T-cell (primary cell): ENCODE data around the gene TCAP. TPM values are rescaled to one million over a fixed set of nuclear protein-coding genes. Genes with fewer than 3 reads are reported as not detected.

Experiments used
- ATAC-seq, 4 experiments: fragments of 200-7000 bp in 3 of 4; fragments of 150-1000 bp in 1 of 4; cut with Tn5 transposase; replicated peaks in 1 of 4; 1 replicate in 3 of 4; 2 replicates in 1 of 4; pipeline ENCODE4 v1.10.0; 2021; ENCODE audit warnings: moderate library complexity in 3 of 4, mild to moderate bottlenecking in 2 of 4, moderate number of reproducible peaks in 1 of 4
- CTCF ChIA-PET, 2 donors: fragments of 300-600 bp; sonication (Branson Sonifier 250); formaldehyde crosslinking; loops; one replicate each; lab custom pipeline; 2022; ENCODE audit warnings: antibody characterized with exemption in 2 of 2; lab: Charles Lee
- POLR2A ChIA-PET, 2 donors: fragments of 300-600 bp; sonication (Branson Sonifier 250); formaldehyde crosslinking; loops; one replicate each; lab custom pipeline; 2022; ENCODE audit warnings: antibody characterized with exemption in 2 of 2; lab: Charles Lee
- DNase-seq, 35 experiments: peaks; one replicate each; pipeline versions ENCODE4 v3.0.0 to v3.0.0-alpha.2; 2013 to 2023
- H3K27ac ChIP-seq: one replicate; pipeline ENCODE4 v1.5.1; 2013; ENCODE audit warnings: low read length
- H3K27me3 ChIP-seq, 2 experiments: replicated peaks in 1 of 2; 1 replicate in 1 of 2; 2 replicates in 1 of 2; pipeline versions ENCODE4 v1.6.1 to v1.7.0; 2013; ENCODE audit warnings: low read length in 1 of 2, mixed read lengths in 1 of 2; ENCODE audit not compliant: control insufficient read depth in 2 of 2, insufficient read depth in 2 of 2; ENCODE audit errors: extremely low read depth in 1 of 2
- H3K36me3 ChIP-seq, 2 donors: 1 replicate in 1 of 2; 2 replicates in 1 of 2; pipeline versions ENCODE4 v1.6.1 to v1.7.0; 2013; ENCODE audit warnings: low read length in 1 of 2; ENCODE audit not compliant: control insufficient read depth in 2 of 2, insufficient read depth in 1 of 2; ENCODE audit errors: extremely low read depth in 1 of 2
- H3K4me1 ChIP-seq, 2 experiments: 1 replicate in 1 of 2; 2 replicates in 1 of 2; pipeline versions ENCODE4 v1.6.1 to v1.7.0; 2013; ENCODE audit warnings: low read length in 2 of 2, mixed read lengths in 1 of 2; ENCODE audit not compliant: insufficient read depth in 2 of 2, control insufficient read depth in 1 of 2; ENCODE audit errors: extremely low read depth in 1 of 2
- H3K4me3 ChIP-seq, 2 donors: 1 replicate in 1 of 2; 2 replicates in 1 of 2; pipeline versions ENCODE4 v1.5.1 to v1.7.0; 2013; ENCODE audit warnings: mild to moderate bottlenecking in 2 of 2, low read length in 1 of 2, moderate library complexity in 1 of 2; ENCODE audit not compliant: control insufficient read depth in 1 of 2; ENCODE audit errors: extremely low read depth in 1 of 2
- H3K9me3 ChIP-seq: 2 replicates; pipeline ENCODE4 v1.7.0; 2013
- H3K27ac Mint-ChIP-seq, 2 donors: one replicate each; pipeline ENCODE4 v1.8.0; 2020 to 2021; ENCODE audit warnings: mild to moderate bottlenecking in 2 of 2, mixed read lengths in 2 of 2
- H3K27me3 Mint-ChIP-seq, 2 donors: one replicate each; pipeline ENCODE4 v1.8.0; 2021 to 2022; ENCODE audit warnings: mixed read lengths in 2 of 2
- H3K36me3 Mint-ChIP-seq: one replicate; pipeline ENCODE4 v1.8.0; 2021; ENCODE audit warnings: mixed read lengths
- H3K4me1 Mint-ChIP-seq, 3 donors: one replicate each; pipeline ENCODE4 v1.8.0; 2020 to 2022; ENCODE audit warnings: mixed read lengths in 3 of 3, mild to moderate bottlenecking in 1 of 3
- H3K4me3 Mint-ChIP-seq, 3 donors: one replicate each; pipeline ENCODE4 v1.8.0; 2020 to 2022; ENCODE audit warnings: mild to moderate bottlenecking in 3 of 3, mixed read lengths in 3 of 3, moderate library complexity in 3 of 3
- H3K9me3 Mint-ChIP-seq, 3 donors: one replicate each; pipeline ENCODE4 v1.8.0; 2020 to 2022; ENCODE audit warnings: mixed read lengths in 3 of 3
- WGBS: methylation state at CpG from one replicate; pipeline ENCODE4 v1.1.5; 2013; ENCODE audit warnings: missing lambda C conversion rate; ENCODE audit not compliant: insufficient coverage; 5-methylcytosine and 5-hydroxymethylcytosine counted together
- total RNA-seq, 35 experiments: library from RNA in 6 of 35; stranded (reverse) in 6 of 35; fragments of 120-200 nt in 1 of 35; gene quantifications; one replicate each; pipeline versions ENCODE4 v1.2.1 to v1.2.4 and lab custom pipeline; 2013 to 2026

Gene TCAP
- total RNA-seq, 5 donors from 2014 or later (not counting 1 experiment from before 2014, with no cell fraction given), result 2.2 to 7.8 (median 6.6) TPM

DNA sequence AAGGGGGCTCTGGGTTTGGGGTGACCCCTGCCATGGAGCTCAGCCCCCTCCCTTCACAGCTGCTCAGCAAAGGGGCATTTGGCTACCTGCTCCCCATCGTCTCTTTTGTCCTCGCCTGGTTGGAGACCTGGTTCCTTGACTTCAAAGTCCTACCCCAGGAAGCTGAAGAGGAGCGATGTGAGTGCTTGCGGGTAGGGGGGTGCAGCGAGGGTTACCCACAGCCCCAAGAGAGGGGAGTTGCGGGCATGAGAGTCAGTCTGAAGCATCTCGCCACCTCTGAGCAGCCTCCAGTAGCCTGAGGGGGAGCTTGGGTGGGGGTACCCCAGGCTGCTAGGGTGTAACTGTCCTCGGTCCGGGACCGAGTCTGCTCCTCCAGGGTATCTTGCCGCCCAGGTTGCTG lies 6.8 kb upstream of the TCAP start:
- H3K27me3 Mint-ChIP-seq, result no peaks in the 10 kb centered on the region
- CTCF ChIA-PET, result no interaction called here
- DNase-seq, result peak in 2 of 35 experiments; percentile 16 to 19

DNA sequence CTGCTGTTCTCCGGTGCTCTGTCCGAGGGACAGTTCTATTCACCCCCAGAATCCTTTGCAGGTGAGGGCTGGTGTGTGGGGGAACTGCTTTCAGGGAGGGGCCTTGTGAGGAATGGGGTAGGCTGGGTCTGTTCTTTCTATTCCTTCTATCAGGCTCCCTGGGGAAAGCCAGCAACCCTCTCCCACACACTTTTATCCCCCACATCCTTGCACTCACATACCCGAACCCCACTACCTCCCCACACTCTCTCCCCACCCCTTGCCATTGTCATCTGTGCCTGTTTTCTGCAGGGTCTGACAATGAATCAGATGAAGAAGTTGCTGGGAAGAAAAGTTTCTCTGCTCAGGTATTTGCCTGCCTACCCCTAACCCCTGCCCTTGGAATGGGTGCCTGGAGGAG lies 6.4 kb upstream of the TCAP start:
- no CpG with 5 or more reads among the region's 3 CpGs for WGBS
- H3K4me1 Mint-ChIP-seq, result peaks cover 33 to 45% (median 43%) of the 10 kb centered on the region in 3 donors
- CTCF ChIA-PET, result no interaction called here
- H3K36me3 Mint-ChIP-seq, result peaks cover 32% of the 10 kb centered on the region
- peak overlapping the region in 1 of 3 donors; percentile 67 for H3K4me3 Mint-ChIP-seq
- Histone ChIP-seq H3K27me3 (no peaks in the 10 kb centered on the region), H3K36me3 (peaks cover 8 to 79% of the 10 kb centered on the region in 2 donors), H3K27ac (peak overlapping the region; percentile 10), H3K4me1 (peaks cover 14 to 53% of the 10 kb centered on the region in 2 experiments), H3K4me3 (no peak overlapping the region), H3K9me3 (no peaks in the 10 kb centered on the region)
- DNase-seq (no peak), ATAC-seq (no peak)
- H3K9me3 Mint-ChIP-seq, result no peaks in the 10 kb centered on the region
- POLR2A ChIA-PET, result no interaction called here
- H3K27me3 Mint-ChIP-seq, result no peaks in the 10 kb centered on the region
- peak overlapping the region; percentile 84 to 87 for H3K27ac Mint-ChIP-seq

More for the DNA sequence above, 6.8 kb upstream of the TCAP start:
- WGBS, result 85% methylated on average over 6 of the region's 11 CpGs
- peak overlapping the region; percentile 84 to 87 for H3K27ac Mint-ChIP-seq
- no peaks in the 10 kb centered on the region for H3K9me3 Mint-ChIP-seq
- peak; percentile 21 to 61 (median 39) for ATAC-seq
- peak overlapping the region in 2 of 3 donors; percentile 14 to 67 for H3K4me3 Mint-ChIP-seq
- POLR2A ChIA-PET, result no interaction called here
- H3K36me3 Mint-ChIP-seq, result peaks cover 34% of the 10 kb centered on the region
- Histone ChIP-seq H3K36me3 (peaks cover 8 to 82% of the 10 kb centered on the region in 2 donors), H3K27ac (no peak overlapping the region), H3K4me1 (peaks cover 14 to 57% of the 10 kb centered on the region in 2 experiments), H3K9me3 (no peaks in the 10 kb centered on the region), H3K27me3 (no peaks in the 10 kb centered on the region), H3K4me3 (no peak overlapping the region)
- H3K4me1 Mint-ChIP-seq, result peaks cover 35 to 48% (median 46%) of the 10 kb centered on the region in 3 donors

DNA sequence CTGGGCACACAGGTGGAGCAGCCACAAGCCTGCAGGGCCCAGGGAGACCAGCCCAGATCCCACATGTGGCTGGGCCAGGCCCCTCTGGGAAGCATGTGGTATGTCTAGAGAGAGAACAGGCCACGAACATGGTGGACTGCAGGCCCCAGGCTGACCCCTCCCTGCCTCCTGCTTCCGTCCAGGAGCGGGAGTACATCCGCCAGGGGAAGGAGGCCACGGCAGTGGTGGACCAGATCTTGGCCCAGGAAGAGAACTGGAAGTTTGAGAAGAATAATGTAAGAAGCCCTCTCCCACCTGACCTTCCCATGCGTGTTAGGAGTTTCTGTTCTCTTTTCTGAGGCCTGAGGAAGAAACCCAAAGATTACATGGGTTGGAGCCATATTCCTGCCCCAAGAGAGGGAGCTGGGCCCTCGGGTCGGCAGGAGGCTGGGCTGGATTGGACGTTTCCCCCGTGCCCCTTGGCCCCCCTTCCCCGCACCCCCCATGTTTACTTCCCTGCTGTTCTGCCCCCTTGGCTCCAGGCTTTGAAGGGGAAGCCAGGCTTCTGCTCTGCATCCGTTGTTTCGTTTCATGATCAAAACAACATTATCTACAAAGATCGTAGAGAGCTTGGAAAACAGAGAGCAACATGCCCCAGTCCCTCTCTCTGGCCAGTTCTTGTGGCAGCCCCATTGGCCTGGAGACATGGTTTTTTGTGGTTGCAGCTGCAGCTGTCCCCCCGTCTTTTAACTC lies 5.7 kb upstream of the TCAP start:
- Histone ChIP-seq H3K4me1 (peaks cover 14 to 46% of the 10 kb centered on the region in 2 experiments), H3K4me3 (no peak overlapping the region), H3K9me3 (no peaks in the 10 kb centered on the region), H3K36me3 (peaks cover 13 to 76% of the 10 kb centered on the region in 2 donors), H3K27ac (peak overlapping the region; percentile 34), H3K27me3 (no peaks in the 10 kb centered on the region)
- Mint-ChIP-seq H3K9me3 (no peaks in the 10 kb centered on the region), H3K4me3 (peak overlapping the region in 2 of 3 donors; percentile 17 to 67), H3K27me3 (no peaks in the 10 kb centered on the region), H3K36me3 (peaks cover 31% of the 10 kb centered on the region), H3K27ac (peak overlapping the region; percentile 84 to 87), H3K4me1 (peaks cover 29 to 40% (median 39%) of the 10 kb centered on the region in 3 donors)
- CTCF ChIA-PET, result no interaction called here
- DNase-seq (peak in 3 of 35 experiments; percentile 22 to 27 (median 22)), ATAC-seq (peak; percentile 53 to 69 (median 58))
- POLR2A ChIA-PET, result no interaction called here
- 52% methylated on average over 5 of the region's 15 CpGs for WGBS

DNA sequence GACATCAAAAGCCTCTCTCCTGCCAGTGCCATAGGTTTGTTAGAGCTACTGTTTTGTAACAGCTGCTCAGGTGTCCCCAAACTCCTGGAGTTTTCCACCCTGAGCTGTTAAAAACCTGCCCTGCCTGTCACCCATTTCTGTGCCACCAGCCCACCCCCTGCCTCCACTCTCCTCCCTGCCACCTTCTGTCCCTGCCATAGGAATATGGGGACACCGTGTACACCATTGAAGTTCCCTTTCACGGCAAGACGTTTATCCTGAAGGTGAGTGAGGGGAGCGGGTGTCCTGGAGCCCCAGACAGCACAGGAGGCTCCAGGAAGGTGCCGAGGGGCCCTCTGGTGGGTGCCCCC lies 5.2 kb upstream of the TCAP start:
- Histone ChIP-seq H3K27me3 (no peaks in the 10 kb centered on the region), H3K27ac (peak overlapping the region; percentile 34), H3K4me1 (peaks cover 14 to 41% of the 10 kb centered on the region in 2 experiments), H3K36me3 (peaks cover 13 to 72% of the 10 kb centered on the region in 2 donors), H3K4me3 (no peak overlapping the region), H3K9me3 (no peaks in the 10 kb centered on the region)
- Mint-ChIP-seq H3K27me3 (no peaks in the 10 kb centered on the region), H3K4me3 (peak overlapping the region in 2 of 3 donors; percentile 17 to 67), H3K9me3 (no peaks in the 10 kb centered on the region), H3K36me3 (peaks cover 31% of the 10 kb centered on the region), H3K27ac (peak overlapping the region; percentile 84 to 87), H3K4me1 (peaks cover 24 to 36% (median 33%) of the 10 kb centered on the region in 3 donors)
- POLR2A ChIA-PET, result no interaction called here
- no peak for DNase-seq
- ATAC-seq, result no peak
- 83% methylated on average over 4 of the region's 5 CpGs for WGBS
- CTCF ChIA-PET, result interaction anchor here in 1 of 2 donors (0.5 kb wide), 1 partner anchor 516 kb away, joined by 4 read pairs; no protein-coding TSS in a partner anchor

DNA sequence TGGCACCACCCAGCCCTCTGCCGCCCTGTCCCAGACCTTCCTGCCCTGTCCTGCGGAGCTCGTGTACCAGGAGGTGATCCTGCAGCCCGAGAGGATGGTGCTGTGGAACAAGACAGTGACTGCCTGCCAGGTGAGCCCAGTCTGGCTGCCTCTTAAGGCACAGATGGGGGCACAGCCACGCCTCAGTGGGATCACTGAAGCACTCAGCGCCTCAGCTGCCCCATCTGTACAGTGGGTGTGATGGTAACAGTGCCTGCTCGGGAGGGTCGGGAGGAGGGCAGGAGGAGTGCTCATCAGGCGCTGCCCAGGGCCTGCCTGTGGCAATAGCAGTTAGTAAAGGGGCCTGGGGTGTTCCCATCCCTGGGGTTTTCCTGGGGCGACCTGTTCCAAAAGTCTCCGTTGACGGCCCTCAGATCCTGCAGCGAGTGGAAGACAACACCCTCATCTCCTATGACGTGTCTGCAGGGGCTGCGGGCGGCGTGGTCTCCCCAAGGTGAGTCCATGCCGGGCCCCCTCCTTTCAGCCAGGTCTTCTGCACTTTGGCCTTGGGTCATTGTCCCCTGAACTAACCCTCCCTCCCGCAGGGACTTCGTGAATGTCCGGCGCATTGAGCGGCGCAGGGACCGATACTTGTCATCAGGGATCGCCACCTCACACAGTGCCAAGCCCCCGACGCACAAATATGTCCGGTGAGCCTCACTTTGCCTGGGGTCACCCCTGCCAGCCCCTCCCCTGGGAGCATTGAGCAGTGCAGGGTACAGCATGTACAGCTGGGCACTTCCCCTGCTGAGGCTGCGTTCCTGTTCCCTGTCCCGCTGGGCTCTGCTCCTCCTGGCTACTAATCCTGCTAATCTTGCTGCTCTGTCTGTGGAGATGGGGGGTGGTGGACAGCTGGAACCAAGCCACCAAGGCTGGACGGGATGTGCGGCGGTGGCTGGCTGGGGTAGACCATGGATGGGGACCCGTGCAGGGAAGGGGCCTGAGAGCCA lies 4.5 kb upstream of the TCAP start:
- Histone ChIP-seq H3K9me3 (no peaks in the 10 kb centered on the region), H3K36me3 (peaks cover 13 to 66% of the 10 kb centered on the region in 2 donors), H3K4me1 (peaks cover 14 to 42% of the 10 kb centered on the region in 2 experiments), H3K4me3 (no peak overlapping the region), H3K27ac (peak overlapping the region; percentile 23), H3K27me3 (peaks cover 0 to 1% of the 10 kb centered on the region in 2 experiments)
- no peaks in the 10 kb centered on the region for H3K27me3 Mint-ChIP-seq
- DNase-seq, result no peak
- H3K36me3 Mint-ChIP-seq, result peaks cover 27% of the 10 kb centered on the region
- peaks cover 17 to 29% (median 28%) of the 10 kb centered on the region in 3 donors for H3K4me1 Mint-ChIP-seq
- POLR2A ChIA-PET, result no interaction called here
- ATAC-seq, result no peak
- WGBS, result 96% methylated on average over 33 of the region's 35 CpGs
- H3K27ac Mint-ChIP-seq, result peak overlapping the region; percentile 71 to 87
- CTCF ChIA-PET, result interaction anchor here in 1 of 2 donors (0.5 kb wide), 1 partner anchor 515 kb away, joined by 4 read pairs; no protein-coding TSS in a partner anchor
- H3K9me3 Mint-ChIP-seq, result no peaks in the 10 kb centered on the region
- peak overlapping the region in 1 of 3 donors; percentile 67 for H3K4me3 Mint-ChIP-seq
